CD4-positive, alpha-beta T cell treated with Interleukin-4 for 1 hour (primary cell): Measurements from ENCODE around the gene LYPLA2.
"Not testable (repeated sequence)": the region's sequence is repeated elsewhere in the genome, so short reads cannot be mapped to it uniquely, and the experiment has no call there.

ENCODE experiments used
- DNase-seq, 2 donors: peaks; one replicate each; pipeline ENCODE4 v3.0.0-alpha.2; 2020 to 2022

The LYPLA2 gene

GRCh38 chr1:23801338-23801748 lies 10.4 kb downstream of the LYPLA2 start:
- no peak for DNase-seq

- no peak for DNase-seq
Observed at GRCh38 chr1:23801876-23802275, 10.9 kb downstream of the LYPLA2 start.

DNA sequence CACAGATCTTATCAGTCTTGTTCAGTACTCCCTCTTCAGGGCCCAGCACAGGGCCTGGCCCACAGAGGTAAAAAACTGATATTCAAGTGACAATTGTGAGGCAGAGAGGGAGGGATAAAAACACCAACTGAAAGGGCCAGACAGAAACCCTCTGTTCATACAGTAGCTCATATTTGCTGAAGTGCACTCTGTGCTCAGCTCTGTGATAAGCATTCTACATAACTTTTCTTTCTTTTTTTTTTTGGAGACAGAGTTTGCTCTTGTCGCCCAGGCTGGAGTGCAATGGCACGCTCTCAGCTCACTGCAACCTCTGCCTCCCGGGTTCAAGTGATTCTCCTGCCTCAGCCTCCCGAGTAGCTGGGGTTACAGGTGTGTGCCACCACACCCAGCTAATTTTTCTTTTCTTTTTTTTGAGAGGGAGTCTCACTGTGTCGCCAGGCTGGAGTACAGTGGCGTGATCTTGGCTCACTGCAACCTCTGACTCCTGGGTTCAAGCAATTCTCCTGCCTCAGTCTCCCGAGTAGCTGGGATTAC lies 11.9 kb downstream of the LYPLA2 start:
- not testable (repeated sequence) for DNase-seq

GRCh38 chr1:23803674-23804073 lies 12.7 kb downstream of the LYPLA2 start:
- no peak for DNase-seq

- DNase-seq = no peak
Observed at GRCh38 chr1:23804183-23804835, 13.4 kb downstream of the LYPLA2 start.

- no peak for DNase-seq
Observed at GRCh38 chr1:23805025-23805424, 14.1 kb downstream of the LYPLA2 start.

DNA sequence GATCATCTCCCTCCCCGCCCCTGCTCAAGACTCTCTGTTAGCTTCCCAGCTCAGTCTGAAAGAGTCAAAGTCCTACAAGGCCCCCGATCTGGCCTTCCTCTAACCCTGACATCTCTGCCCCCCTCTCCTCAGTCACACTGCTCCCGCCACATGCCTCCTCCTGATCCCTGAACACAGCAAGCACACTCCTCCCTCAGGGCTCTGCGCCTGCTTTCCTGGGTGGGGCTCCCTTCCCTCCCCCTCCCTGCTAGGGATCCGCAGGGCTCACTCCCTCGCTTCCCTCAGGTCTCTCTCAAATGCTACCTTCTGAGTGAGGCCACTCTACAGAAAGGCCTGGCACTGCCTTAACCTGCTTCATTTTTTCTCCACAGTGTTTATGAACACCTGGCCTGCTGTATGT lies 15.3 kb downstream of the LYPLA2 start:
- DNase-seq = no peak

- DNase-seq = no peak
Observed at GRCh38 chr1:23807453-23807852, 16.5 kb downstream of the LYPLA2 start.

- peak; percentile 87 to 88 for DNase-seq
Observed at GRCh38 chr1:23809751-23810171, 18.8 kb downstream of the LYPLA2 start.

DNA sequence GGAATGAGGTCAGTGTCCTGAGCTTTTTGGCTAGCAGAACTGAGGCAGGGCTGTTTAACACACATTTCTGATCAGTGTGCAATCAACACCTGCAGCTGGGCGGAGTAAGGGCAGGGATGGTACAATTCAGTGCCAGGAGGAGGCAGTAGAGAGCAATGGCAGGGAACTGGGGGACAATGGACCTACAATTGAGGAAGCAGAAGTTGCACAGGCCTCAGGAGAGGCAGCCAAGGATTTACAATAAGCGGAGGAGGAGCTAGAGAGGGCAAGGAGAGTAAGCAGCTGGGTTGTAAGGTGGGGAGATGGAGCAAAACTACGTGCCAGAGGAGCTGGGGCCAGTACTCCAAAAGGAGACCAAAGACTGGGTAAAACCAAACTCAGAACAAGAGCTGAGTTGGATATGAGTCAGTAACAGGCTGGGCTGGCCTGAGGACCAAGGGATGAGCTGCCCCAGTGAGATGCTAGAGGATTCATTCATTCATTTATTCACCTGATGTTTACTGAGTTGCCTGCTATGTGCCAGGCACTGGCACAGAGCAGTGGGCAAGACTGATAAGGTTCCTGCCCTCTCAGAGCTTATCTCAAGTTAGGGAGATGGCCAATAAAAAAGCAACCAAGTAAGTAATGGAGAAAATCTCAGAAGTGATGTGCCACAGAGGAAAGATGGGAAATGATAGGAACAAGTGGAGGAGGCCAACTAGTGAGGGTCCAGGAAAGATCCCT lies 20.0 kb downstream of the LYPLA2 start:
- DNase-seq = peak; percentile 71 to 78

GRCh38 chr1:23814016-23814415 lies 23.1 kb downstream of the LYPLA2 start:
- DNase-seq = no peak

- DNase-seq = no peak
Observed at GRCh38 chr1:23816361-23816760, 25.4 kb downstream of the LYPLA2 start.

DNA sequence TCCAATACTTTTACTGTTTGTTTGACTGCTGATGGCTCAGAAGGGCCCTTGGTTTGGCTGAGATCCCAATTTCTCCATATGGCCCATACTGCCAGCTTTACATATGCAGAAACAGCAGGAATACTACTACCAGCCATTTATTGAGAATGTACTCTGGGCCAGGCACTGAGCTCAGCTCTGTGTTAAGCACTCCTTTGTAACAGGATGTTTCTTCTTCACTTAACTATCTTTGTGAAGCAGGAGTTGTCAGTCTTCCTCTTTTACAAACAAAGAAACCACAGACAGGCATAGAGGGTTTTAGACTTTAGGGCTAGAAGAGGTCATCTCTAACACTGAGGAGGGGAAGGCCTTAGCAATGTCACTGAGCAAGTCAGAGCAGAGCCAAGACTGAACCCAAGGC lies 26.0 kb downstream of the LYPLA2 start:
- no peak for DNase-seq

DNA sequence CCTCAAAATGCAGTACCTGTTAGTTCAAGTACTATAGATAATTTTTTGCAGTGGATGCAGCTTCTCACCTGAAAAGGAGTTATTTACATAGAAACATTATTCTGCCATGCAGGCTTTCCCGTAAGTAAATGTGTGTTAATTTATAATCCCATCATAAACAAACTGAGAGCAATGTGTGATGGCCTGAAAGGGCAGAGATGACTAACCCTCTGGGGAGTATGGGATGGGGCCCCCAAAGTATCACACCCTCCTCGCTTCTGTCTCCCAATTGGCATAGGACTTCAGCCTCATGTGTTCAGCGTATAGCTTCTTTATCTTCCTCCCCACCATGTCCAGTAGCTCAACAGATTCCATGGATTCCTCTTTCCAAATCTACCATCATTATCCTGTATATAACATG lies 26.7 kb downstream of the LYPLA2 start:
- DNase-seq = no peak

DNA sequence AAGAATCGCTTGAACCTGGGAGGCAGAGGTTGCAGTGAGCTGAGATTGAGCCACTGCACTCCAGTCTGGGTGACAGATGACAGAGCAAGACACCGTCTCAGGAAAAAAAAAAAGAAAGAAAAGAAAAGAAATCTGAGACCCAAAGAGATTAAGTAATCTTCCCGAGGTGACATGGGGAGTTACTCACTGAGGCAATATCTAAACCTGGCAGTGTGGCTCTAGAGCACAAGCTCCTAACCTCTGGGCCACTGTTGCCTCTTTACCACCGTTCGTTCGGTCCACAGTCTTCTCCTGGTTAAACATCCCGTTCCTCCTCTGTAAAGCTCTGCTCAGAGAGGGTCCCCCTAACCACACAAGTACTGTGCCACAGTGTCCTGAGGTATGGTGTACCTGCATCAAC lies 32.8 kb downstream of the LYPLA2 start:
- no peak for DNase-seq

- no peak for DNase-seq
Observed at GRCh38 chr1:23824711-23825075, 33.7 kb downstream of the LYPLA2 start.

DNA sequence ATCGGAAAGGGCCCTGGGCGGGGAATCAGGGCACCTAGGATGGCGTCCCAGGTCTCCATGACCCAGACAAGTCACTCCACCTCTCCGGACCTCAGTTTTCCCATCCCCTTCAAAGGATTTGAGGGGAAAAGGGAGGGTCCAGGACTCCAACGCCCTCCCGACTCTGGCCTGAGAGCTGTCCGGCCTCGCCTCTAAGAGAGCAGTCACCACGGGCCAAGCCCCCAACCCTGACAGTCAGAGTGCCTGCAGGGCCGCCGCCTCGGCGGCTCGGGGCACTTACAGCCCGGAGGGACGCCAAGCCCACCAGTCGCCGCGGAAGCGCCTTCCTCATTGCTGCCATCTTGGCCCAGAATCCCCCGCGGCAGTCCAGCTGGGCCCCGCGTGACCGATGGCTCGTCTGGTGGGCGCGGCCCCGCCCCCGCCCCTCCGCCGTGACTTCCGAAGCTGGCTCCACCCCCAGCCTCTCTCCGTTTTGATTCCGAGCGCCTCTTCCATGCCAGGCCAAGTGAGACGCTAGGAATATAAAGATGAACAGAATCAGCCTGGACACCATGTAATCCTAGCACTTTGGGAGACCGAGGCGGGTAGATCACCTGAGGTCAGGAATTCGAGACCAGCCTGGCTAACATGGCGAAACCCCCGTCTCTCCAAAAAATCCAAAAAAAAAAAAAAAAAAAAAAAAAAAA lies 34.3 kb downstream of the LYPLA2 start, which contains the start of gene HMGCL:
HMGCL (minus strand) TSS at position 354 of the 686 bp plus-strand sequence; CDS start at position 340, 14 bp downstream.
- DNase-seq = peak; percentile 88

DNA sequence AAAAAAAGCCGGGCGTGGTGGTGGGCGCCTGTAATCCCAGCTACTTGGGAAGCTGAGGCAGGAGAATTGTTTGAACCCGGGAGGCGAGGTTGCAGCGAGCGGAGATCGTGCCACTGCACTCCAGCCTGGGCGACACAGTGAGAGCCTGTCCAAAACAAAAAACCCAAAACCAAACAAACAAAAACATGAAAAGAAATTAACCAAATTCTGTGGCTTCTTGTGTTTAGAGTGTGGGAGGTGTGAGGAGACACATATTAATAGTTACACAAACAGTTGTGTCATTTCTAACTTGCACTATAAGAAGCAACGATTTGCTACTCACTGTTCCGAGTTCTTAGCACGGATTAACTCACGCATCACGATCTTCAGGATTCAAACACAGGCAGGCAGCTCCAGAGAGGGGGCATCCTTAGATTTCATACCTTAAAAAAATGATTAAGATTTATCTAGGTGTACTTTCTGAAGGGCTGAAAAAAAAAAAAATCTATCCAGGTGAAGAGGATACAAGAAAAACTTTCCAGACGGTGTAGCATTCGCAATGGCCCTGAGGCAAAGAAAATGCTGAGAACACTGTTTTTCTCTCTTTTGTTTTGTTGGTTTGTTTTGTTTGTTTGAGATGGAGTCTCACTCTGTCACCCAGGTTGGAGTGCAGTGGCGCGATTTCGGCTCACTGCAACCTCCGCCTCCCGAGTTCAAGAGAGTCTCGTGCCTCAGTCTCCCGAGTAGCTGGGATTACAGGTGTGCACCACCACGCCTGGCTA lies 35.0 kb downstream of the LYPLA2 start:
- peak in 1 of 2 donors; percentile 29 for DNase-seq

GRCh38 chr1:23826590-23826989 lies 35.6 kb downstream of the LYPLA2 start:
- not testable (repeated sequence) for DNase-seq

DNA sequence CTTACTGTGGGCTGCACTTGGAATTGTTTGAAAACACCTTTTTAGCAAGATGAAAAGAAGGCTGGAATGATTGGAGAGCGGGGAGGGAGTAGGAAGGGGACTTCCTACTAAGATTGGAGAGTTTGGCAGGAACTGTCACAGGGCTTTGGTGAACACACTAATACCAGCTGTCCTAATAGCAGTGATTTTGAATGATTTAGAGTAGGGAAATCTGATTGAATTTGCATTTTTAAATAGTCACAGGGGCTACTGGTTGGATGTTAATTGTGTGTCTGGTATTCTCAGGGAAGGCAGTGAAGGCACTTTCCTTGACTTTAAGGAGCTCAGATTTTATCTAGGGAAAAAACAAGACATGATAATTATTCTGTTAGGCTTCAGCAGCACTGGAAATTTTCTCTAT lies 36.8 kb downstream of the LYPLA2 start:
- no peak for DNase-seq

- not testable (repeated sequence) for DNase-seq
Observed at GRCh38 chr1:23834156-23834555, 43.2 kb downstream of the LYPLA2 start.

DNA sequence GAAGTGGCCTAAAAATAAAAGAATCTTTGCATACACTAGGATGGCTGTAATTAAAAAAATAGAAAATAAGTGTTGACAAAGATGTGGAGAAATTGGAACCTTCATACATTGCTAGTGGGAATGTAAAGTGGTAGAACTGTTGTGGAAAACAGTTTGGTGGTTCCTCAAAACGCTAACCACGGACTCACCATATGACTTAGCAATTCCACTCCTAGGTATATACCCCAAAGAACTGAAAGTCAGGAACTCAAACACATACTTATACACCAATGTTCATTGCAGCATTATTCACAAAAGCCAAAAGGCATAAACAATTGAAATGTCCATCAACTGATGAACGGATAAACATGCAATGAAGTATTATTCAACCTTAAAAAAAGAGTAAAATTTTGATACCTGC lies 45.1 kb downstream of the LYPLA2 start:
- no peak for DNase-seq

DNA sequence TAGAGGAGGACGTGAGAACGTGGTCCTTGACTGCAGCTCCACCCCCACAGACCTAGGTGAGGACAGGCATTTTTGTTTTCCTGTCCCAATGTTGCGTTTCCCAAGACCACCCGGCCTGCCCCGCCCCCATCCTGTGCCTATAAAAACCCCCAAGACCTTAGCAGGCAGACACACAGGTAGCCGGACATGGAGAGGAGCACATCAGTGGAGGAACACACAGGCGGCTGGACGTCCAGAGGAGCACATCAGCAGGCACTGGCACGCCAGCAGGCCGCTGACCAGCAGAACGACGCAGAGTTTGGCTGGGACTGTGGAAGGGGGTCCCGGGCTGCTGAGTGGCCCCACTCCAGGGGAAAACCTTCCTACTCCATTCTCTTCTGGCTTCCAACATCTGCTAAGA lies 47.0 kb downstream of the LYPLA2 start:
- no peak for DNase-seq
